Breast epithelium (tissue), 3 donors: Measurements from ENCODE around the gene PLCB4.

Experiments used
- CTCF ChIP-seq, 3 donors: fragments of 450-650 bp; IDR thresholded peaks; one replicate each; pipeline ENCODE4 v1.5.1; 2016 to 2017; ENCODE audit warnings: antibody characterized with exemption in 3 of 3, mild to moderate bottlenecking in 3 of 3, moderate library complexity in 3 of 3
- POLR2A ChIP-seq: fragments of 450-650 bp; IDR thresholded peaks from one replicate; pipeline ENCODE4 v1.6.1; 2016; ENCODE audit warnings: antibody characterized with exemption, mild to moderate bottlenecking, moderate library complexity
- POLR2AphosphoS5 ChIP-seq, 3 donors: sonication (generic); formaldehyde crosslinking; IDR thresholded peaks; one replicate each; pipeline ENCODE4 v1.6.1; 2017; ENCODE audit warnings: antibody characterized with exemption in 3 of 3

GRCh38 chr20:9241232-9241692 lies 172.4 kb downstream of the PLCB4 start:
- no peak for TF ChIP-seq CTCF (IDR thresholded peaks at IDR 0.05)
- TF ChIP-seq POLR2AphosphoS5 (IDR thresholded peaks at IDR 0.05): no peak
- no peak for TF ChIP-seq POLR2A
